Sigmoid colon (tissue), 7 donors: ENCODE results near the gene APPBP2. TPM values are rescaled to one million over a fixed set of nuclear protein-coding genes. Genes with fewer than 3 reads are reported as not detected.
A peak's percentile ranks its signal among the peaks of the same experiment; 100 is the strongest.
"Not testable (repeated sequence)": the region's sequence is repeated elsewhere in the genome, so short reads cannot be mapped to it uniquely, and the experiment has no call there.

ENCODE experiments used
- DNase-seq: peaks from one replicate; pipeline ENCODE4 v3.0.0-alpha.2; 2019
- H3K27ac ChIP-seq, 4 donors: fragments of 200-600 bp; sonication (generic); one replicate each; pipeline ENCODE4 v1.5.1; 2016 to 2019; ENCODE audit warnings: mild to moderate bottlenecking in 1 of 4
- H3K27me3 ChIP-seq, 3 donors: fragments of 200-600 bp; sonication (generic); one replicate each; pipeline ENCODE4 v1.5.1; 2019; ENCODE audit warnings: mild to moderate bottlenecking in 1 of 3
- H3K36me3 ChIP-seq, 4 donors: fragments of 200-600 bp; sonication (generic); one replicate each; pipeline ENCODE4 v1.5.1; 2016 to 2019
- H3K4me1 ChIP-seq, 4 donors: fragments of 200-600 bp; sonication (generic); one replicate each; pipeline ENCODE4 v1.5.1; 2017 to 2019
- H3K4me3 ChIP-seq, 4 donors: fragments of 200-600 bp; sonication (generic); one replicate each; pipeline ENCODE4 v1.5.1; 2017 to 2019; ENCODE audit warnings: mild to moderate bottlenecking in 2 of 4, moderate library complexity in 1 of 4
- H3K9me3 ChIP-seq, 4 donors: fragments of 200-600 bp in 3 of 4; sonication (generic) in 3 of 4; one replicate each; pipeline versions ENCODE4 v1.5.1 to v1.6.1; 2013 to 2019
- CTCF ChIP-seq, 4 experiments: fragments of 450-650 bp in 3 of 4; fragments of 200-600 bp in 1 of 4; IDR thresholded peaks; one replicate each; pipeline ENCODE4 v1.5.1; 2016 to 2019; ENCODE audit warnings: antibody characterized with exemption in 4 of 4, mild to moderate bottlenecking in 3 of 4, moderate library complexity in 2 of 4
- EP300 ChIP-seq, 4 donors: sonication (generic); formaldehyde crosslinking; IDR thresholded peaks; one replicate each; pipeline ENCODE4 v1.6.1; 2017; ENCODE audit warnings: antibody characterized with exemption in 4 of 4
- POLR2A ChIP-seq, 2 donors: fragments of 450-650 bp; IDR thresholded peaks; one replicate each; pipeline ENCODE4 v1.6.1; 2016; ENCODE audit warnings: antibody characterized with exemption in 2 of 2, mild to moderate bottlenecking in 2 of 2, moderate library complexity in 2 of 2
- POLR2AphosphoS5 ChIP-seq, 4 donors: sonication (generic); formaldehyde crosslinking; IDR thresholded peaks; one replicate each; pipeline ENCODE4 v1.6.1; 2017; ENCODE audit warnings: antibody characterized with exemption in 4 of 4
- WGBS, 2 donors: extraction: QIAGEN DNeasy Blood & Tissue Kit; methylation state at CpG; one replicate each; pipeline ENCODE4 v1.1.7; 2013; 5-methylcytosine and 5-hydroxymethylcytosine counted together
- intact Hi-C: fragments of 100-400 bp; cut with DNase I; formaldehyde crosslinking; loops from one replicate; pipeline ENCODE4 v1.15.1; 2023
- polyA plus RNA-seq, 3 donors: library from polyadenylated mRNA; stranded (reverse); fragments of 200-250 nt; gene quantifications; one replicate each; pipeline ENCODE4 v1.2.3, GENCODE V29; 2013
- total RNA-seq, 4 donors: library from RNA; depleted of rRNA; stranded (reverse); fragments of >200 nt; gene quantifications; one replicate each; pipeline ENCODE4 v1.1.0, GENCODE V29; 2016
- donor health status: healthy with polysubstance abuse.
- donor health status: Bipolar disorder and iron deficiency.
- donor health status: healthy.

Gene APPBP2
- total and polyA plus RNA-seq, 7 donors, result 7.9 to 36.0 (median 26.2) TPM

- H3K4me3 ChIP-seq, H3K4me1 ChIP-seq, DNase-seq, H3K27me3 ChIP-seq, H3K9me3 ChIP-seq, H3K27ac ChIP-seq, intact Hi-C loops, H3K36me3 ChIP-seq: not testable (repeated sequence)
- 82 to 85% methylated on average over 6 of the region's 6 CpGs for WGBS, 2 donors
Observed at GRCh38 chr17:60428491-60428890, 97.6 kb downstream of the APPBP2 start.

GRCh38 chr17:60426596-60426995 lies 99.4 kb downstream of the APPBP2 start:
- intact Hi-C loops, result no loop called here
- no peaks in the 10 kb centered on the region for H3K9me3 ChIP-seq
- TF ChIP-seq EP300 (IDR thresholded peaks at IDR 0.05) (no peak), CTCF (IDR thresholded peaks at IDR 0.05) (no peak), POLR2AphosphoS5 (IDR thresholded peaks at IDR 0.05) (no peak), POLR2A (IDR thresholded peaks at IDR 0.05) (no peak)
- no peak overlapping the region for H3K4me3 ChIP-seq
- H3K27me3 ChIP-seq, result no peaks in the 10 kb centered on the region
- peaks cover 0 to 6% (median 5%) of the 10 kb centered on the region in 4 donors for H3K4me1 ChIP-seq
- no peak for DNase-seq
- no peak overlapping the region for H3K27ac ChIP-seq
- 85 to 95% methylated on average over 10 of the region's 10 CpGs for WGBS, 2 donors
- H3K36me3 ChIP-seq, result no peaks in the 10 kb centered on the region

- no peak for DNase-seq
- WGBS, 2 donors, result 91 to 94% methylated on average over 6 of the region's 6 CpGs
- TF ChIP-seq EP300 (IDR thresholded peaks at IDR 0.05) (no peak), CTCF (IDR thresholded peaks at IDR 0.05) (no peak), POLR2AphosphoS5 (IDR thresholded peaks at IDR 0.05) (no peak), POLR2A (IDR thresholded peaks at IDR 0.05) (no peak)
- Histone ChIP-seq H3K27me3 (no peaks in the 10 kb centered on the region), H3K9me3 (no peaks in the 10 kb centered on the region), H3K27ac (no peak overlapping the region), H3K36me3 (no peaks in the 10 kb centered on the region), H3K4me3 (no peak overlapping the region), H3K4me1 (peaks cover 0 to 15% (median 8%) of the 10 kb centered on the region in 4 donors)
- intact Hi-C loops, result no loop called here
Observed at GRCh38 chr17:60425626-60426025, 100.4 kb downstream of the APPBP2 start.

GRCh38 chr17:60423865-60424264 lies 102.2 kb downstream of the APPBP2 start:
- Histone ChIP-seq H3K4me3 (no peak overlapping the region), H3K36me3 (no peaks in the 10 kb centered on the region), H3K9me3 (no peaks in the 10 kb centered on the region), H3K27ac (no peak overlapping the region), H3K27me3 (no peaks in the 10 kb centered on the region), H3K4me1 (peaks cover 0 to 15% (median 8%) of the 10 kb centered on the region in 4 donors)
- intact Hi-C loops, result no loop called here
- DNase-seq, result no peak
- TF ChIP-seq POLR2AphosphoS5 (IDR thresholded peaks at IDR 0.05), result no peak
- no peak for TF ChIP-seq POLR2A (IDR thresholded peaks at IDR 0.05)
- TF ChIP-seq EP300 (IDR thresholded peaks at IDR 0.05), result no peak
- TF ChIP-seq CTCF (IDR thresholded peaks at IDR 0.05), result no peak
- WGBS, 2 donors, result 76 to 84% methylated on average over 3 of the region's 3 CpGs

GRCh38 chr17:60422162-60422665 lies 103.8 kb downstream of the APPBP2 start, which contains the start of gene CHCT1:
TSS of gene CHCT1 (plus strand) at chr17:60422489. CDS start at chr17:60422593, 104 bp downstream.
- H3K36me3 ChIP-seq, result no peaks in the 10 kb centered on the region
- no peaks in the 10 kb centered on the region for H3K9me3 ChIP-seq
- 75 to 82% methylated on average over 18 of the region's 18 CpGs for WGBS, 2 donors
- no peaks in the 10 kb centered on the region for H3K27me3 ChIP-seq
- H3K27ac ChIP-seq, result peak within 1 kb of the TSS in 2 of 4 donors; percentile 1 to 57
- peak within 1 kb of the TSS; percentile 38 to 55 (median 47) for H3K4me3 ChIP-seq
- peaks cover 0 to 15% (median 8%) of the 10 kb centered on the region in 4 donors for H3K4me1 ChIP-seq
- TF ChIP-seq CTCF (IDR thresholded peaks at IDR 0.05), result no peak
- no peak for DNase-seq
- intact Hi-C loops, result no loop called here
